ENCODE data around the gene PPP3R1.
A peak's percentile ranks its signal among the peaks of the same experiment; 100 is the strongest.

The PPP3R1 gene

GRCh38 chr2:68152681-68153347 is 99.5 kb downstream of the PPP3R1 start:
- H3K27me3 Mint-ChIP-seq (ENCODE audit: low read depth) = no peaks in the 10 kb centered on the region
- no peaks in the 10 kb centered on the region for H3K9me3 Mint-ChIP-seq
- peaks cover 17% of the 10 kb centered on the region for H3K4me1 Mint-ChIP-seq
- no peaks in the 10 kb centered on the region for H3K36me3 Mint-ChIP-seq (ENCODE audit: low read depth)
- H3K27ac Mint-ChIP-seq = peak overlapping the region; percentile 59 to 86 (median 80)
- TF ChIP-seq CTCF (IDR thresholded peaks at IDR 0.05; ENCODE audit: unreplicated experiment in 3 of 3) = no peak
- peak overlapping the region in 2 of 3 experiments; percentile 23 to 34 for H3K4me3 Mint-ChIP-seq

GRCh38 chr2:68151037-68151436 is 101.3 kb downstream of the PPP3R1 start:
- H3K36me3 Mint-ChIP-seq (ENCODE audit: low read depth) = no peaks in the 10 kb centered on the region
- no peaks in the 10 kb centered on the region for H3K27me3 Mint-ChIP-seq (ENCODE audit: low read depth)
- H3K27ac Mint-ChIP-seq = no peak overlapping the region
- no peaks in the 10 kb centered on the region for H3K9me3 Mint-ChIP-seq
- H3K4me1 Mint-ChIP-seq = peaks cover 9% of the 10 kb centered on the region
- H3K4me3 Mint-ChIP-seq = no peak overlapping the region
- TF ChIP-seq CTCF (IDR thresholded peaks at IDR 0.05; ENCODE audit: unreplicated experiment in 3 of 3) = no peak

GRCh38 chr2:68141875-68142274 is 110.5 kb downstream of the PPP3R1 start:
- no peaks in the 10 kb centered on the region for H3K4me1 Mint-ChIP-seq

GRCh38 chr2:68135448-68136320 is 116.6 kb downstream of the PPP3R1 start:
- Mint-ChIP-seq H3K27ac (no peak overlapping the region), H3K9me3 (no peaks in the 10 kb centered on the region), H3K27me3 (ENCODE audit: low read depth) (no peaks in the 10 kb centered on the region), H3K4me1 (no peaks in the 10 kb centered on the region), H3K36me3 (ENCODE audit: low read depth) (peaks cover 53% of the 10 kb centered on the region), H3K4me3 (no peak overlapping the region)
- no peak for TF ChIP-seq CTCF (IDR thresholded peaks at IDR 0.05; ENCODE audit: unreplicated experiment in 3 of 3)

More at GRCh38 chr2:68141875-68142274, 110.5 kb downstream of the PPP3R1 start:
- Mint-ChIP-seq H3K9me3 (no peaks in the 10 kb centered on the region), H3K4me3 (no peak overlapping the region), H3K27me3 (ENCODE audit: low read depth) (no peaks in the 10 kb centered on the region), H3K36me3 (ENCODE audit: low read depth) (peaks cover 24% of the 10 kb centered on the region), H3K27ac (no peak overlapping the region)
- no peak for TF ChIP-seq CTCF (IDR thresholded peaks at IDR 0.05; ENCODE audit: unreplicated experiment in 3 of 3)

- no peaks in the 10 kb centered on the region for H3K9me3 Mint-ChIP-seq
- H3K27me3 Mint-ChIP-seq (ENCODE audit: low read depth) = no peaks in the 10 kb centered on the region
- no peaks in the 10 kb centered on the region for H3K4me1 Mint-ChIP-seq
- no peak for TF ChIP-seq CTCF (IDR thresholded peaks at IDR 0.05; ENCODE audit: unreplicated experiment in 3 of 3)
- H3K27ac Mint-ChIP-seq = no peak overlapping the region
- H3K36me3 Mint-ChIP-seq (ENCODE audit: low read depth) = peaks cover 51% of the 10 kb centered on the region
- no peak overlapping the region for H3K4me3 Mint-ChIP-seq
Measured at GRCh38 chr2:68134554-68134953, 117.8 kb downstream of the PPP3R1 start.
